22Rv1 (cell line): Measurements from ENCODE around the gene SLC39A11.
"Not testable (repeated sequence)": the region's sequence is repeated elsewhere in the genome, so short reads cannot be mapped to it uniquely, and the experiment has no call there.

Experiments used
- H3K27ac ChIP-seq: fragments of 450-650 bp; 2 replicates; pipeline ENCODE4 v1.5.1; 2017
- CTCF ChIP-seq: fragments of 450-650 bp; IDR thresholded peaks from 2 replicates; pipeline ENCODE4 v1.5.1; 2017; ENCODE audit warnings: mild to moderate bottlenecking
- ZFX ChIP-seq: fragments of 450-650 bp; IDR thresholded peaks from 2 replicates; pipeline ENCODE4 v1.6.1; 2017; ENCODE audit warnings: antibody characterized with exemption, borderline replicate concordance

The SLC39A11 gene

GRCh38 chr17:72710202-72710601 lies 382.3 kb downstream of the SLC39A11 start:
- H3K27ac ChIP-seq: no peak overlapping the region
- no peak for TF ChIP-seq ZFX

GRCh38 chr17:72708682-72709081 lies 383.8 kb downstream of the SLC39A11 start:
- H3K27ac ChIP-seq: not testable (repeated sequence)

GRCh38 chr17:72707881-72708280 lies 384.6 kb downstream of the SLC39A11 start:
- TF ChIP-seq ZFX: no peak
- H3K27ac ChIP-seq: no peak overlapping the region

- peak overlapping the region; percentile 31 for H3K27ac ChIP-seq
- TF ChIP-seq CTCF: no peak
- TF ChIP-seq ZFX: no peak
These were observed 386.0 kb downstream of the SLC39A11 start for GRCh38 chr17:72706396-72706981.

GRCh38 chr17:72705905-72706395 lies 386.5 kb downstream of the SLC39A11 start:
- H3K27ac ChIP-seq: peak overlapping the region; percentile 31; the same call in 1 of the 2 replicates
- TF ChIP-seq CTCF (no peak), ZFX (no peak)

- no peak overlapping the region for H3K27ac ChIP-seq
- no peak for TF ChIP-seq ZFX
- no peak for TF ChIP-seq CTCF
These were observed 389.5 kb downstream of the SLC39A11 start for GRCh38 chr17:72702998-72703397.

GRCh38 chr17:72702136-72702735 lies 390.3 kb downstream of the SLC39A11 start:
- TF ChIP-seq ZFX (no peak), CTCF (no peak)
- H3K27ac ChIP-seq: no peak overlapping the region

- no peak overlapping the region for H3K27ac ChIP-seq
- TF ChIP-seq CTCF: no peak
These were observed 392.3 kb downstream of the SLC39A11 start for GRCh38 chr17:72700226-72700625.

- H3K27ac ChIP-seq: no peak overlapping the region
- no peak for TF ChIP-seq ZFX
- no peak for TF ChIP-seq CTCF
These were observed 392.9 kb downstream of the SLC39A11 start for GRCh38 chr17:72699545-72699944.
